ENCODE data around the gene ZNF787.

GRCh38 chr19:56097306-56097705, 23.8 kb downstream of the ZNF787 start:
- no peak for TF ChIP-seq CTCF (IDR thresholded peaks at IDR 0.05)
- no peak for TF ChIP-seq POLR2AphosphoS5 (IDR thresholded peaks at IDR 0.05; ENCODE audit: low read depth, low read length)
- TF ChIP-seq REST (IDR thresholded peaks at IDR 0.05; ENCODE audit: insufficient read depth in 1 of 2, low read depth in 2 of 2, low read length in 1 of 2): no peak
- TF ChIP-seq SIN3A (IDR thresholded peaks at IDR 0.05; ENCODE audit: borderline replicate concordance, insufficient read depth, low read depth, low read length): no peak
- TF ChIP-seq TCF7L2 (IDR thresholded peaks at IDR 0.05; ENCODE audit: low read depth, low read length): no peak

Data from Panc1 (cell line).